HEK293 (cell line): ENCODE data around the gene CHCHD10.

ENCODE experiments used
- CTCF ChIA-PET: fragments of 350-600 bp; formaldehyde crosslinking; extraction: SDS; loops from one replicate; lab custom pipeline; 2021; ENCODE audit warnings: antibody characterized with exemption; lab: Yijun Ruan, JAX
- POLR2A ChIA-PET: fragments of 300-600 bp; formaldehyde crosslinking; extraction: SDS; loops from one replicate; lab custom pipeline; 2020; ENCODE audit warnings: antibody characterized with exemption, inconsistent platforms; lab: Yijun Ruan, JAX
- H3K27ac ChIP-seq: fragments of 200-500 bp; sonication (Bioruptor generic); 2 replicates; pipeline ENCODE4 v1.5.1; 2014; ENCODE audit warnings: low read depth, low read length, control low read depth, inconsistent platforms; ENCODE audit errors: extremely low read depth
- H3K36me3 ChIP-seq, 2 experiments: fragments of 200-500 bp in 1 of 2; sonication (Bioruptor generic) in 1 of 2; 1 replicate in 1 of 2; 2 replicates in 1 of 2; pipeline ENCODE4 v1.5.1; 2014 to 2017; ENCODE audit warnings: inconsistent platforms in 2 of 2, low read length in 2 of 2; ENCODE audit not compliant: control insufficient read depth in 2 of 2, insufficient read depth in 1 of 2
- H3K4me1 ChIP-seq: fragments of 200-500 bp; sonication (Bioruptor generic); 2 replicates; pipeline ENCODE4 v1.5.1; 2014; ENCODE audit warnings: mild to moderate bottlenecking, low read length, inconsistent platforms; ENCODE audit not compliant: control insufficient read depth, insufficient read depth
- H3K4me3 ChIP-seq: 2 replicates; pipeline ENCODE4 v1.5.1; 2011; ENCODE audit warnings: low read depth, mild to moderate bottlenecking, control low read depth, low read length, moderate library complexity
- H3K9me3 ChIP-seq: fragments of 200-500 bp; sonication (Bioruptor generic); 2 replicates; pipeline ENCODE4 v1.5.1; 2014; ENCODE audit warnings: low read depth, low read length, inconsistent platforms; ENCODE audit not compliant: control insufficient read depth, insufficient read depth
- GLI4 ChIP-seq: fragments of 450-650 bp; formaldehyde crosslinking; IDR thresholded peaks from 2 replicates; pipeline ENCODE4 v1.5.1; 2016; ENCODE audit warnings: missing biosample characterization, missing genetic modification characterization
- HOXA7 ChIP-seq: sonication (generic); formaldehyde crosslinking; IDR thresholded peaks from 2 replicates; pipeline ENCODE4 v1.8.1; 2022; ENCODE audit warnings: missing genetic modification reagents, borderline replicate concordance
- IKZF3 ChIP-seq: fragments of 450-650 bp; IDR thresholded peaks from 2 replicates; pipeline ENCODE4 v1.5.0; 2018; ENCODE audit warnings: missing biosample characterization, mild to moderate bottlenecking, missing genetic modification characterization, moderate library complexity
- SCRT1 ChIP-seq: fragments of 450-650 bp; formaldehyde crosslinking; IDR thresholded peaks from 2 replicates; pipeline ENCODE4 v1.5.1; 2016; ENCODE audit warnings: missing biosample characterization, missing genetic modification characterization, borderline replicate concordance
- TRIM28 ChIP-seq: IDR thresholded peaks from 2 replicates; pipeline ENCODE4 v1.6.1; 2011; ENCODE audit warnings: low read length, control low read depth, borderline replicate concordance
- ZBTB1 ChIP-seq: fragments of 450-650 bp; formaldehyde crosslinking; IDR thresholded peaks from 2 replicates; pipeline ENCODE4 v1.5.1; 2016; ENCODE audit warnings: missing biosample characterization, missing genetic modification characterization
- ZBTB7A ChIP-seq: fragments of 450-650 bp; formaldehyde crosslinking; IDR thresholded peaks from 2 replicates; pipeline ENCODE4 v1.5.1; 2016; ENCODE audit warnings: low read depth, missing biosample characterization, missing genetic modification characterization
- ZEB2 ChIP-seq: fragments of 450-650 bp; formaldehyde crosslinking; IDR thresholded peaks from 2 replicates; pipeline ENCODE4 v1.5.1; 2016; ENCODE audit warnings: missing biosample characterization, missing genetic modification characterization
- ZNF138 ChIP-seq: fragments of 450-650 bp; formaldehyde crosslinking; IDR thresholded peaks from 2 replicates; pipeline ENCODE4 v1.5.1; 2016; ENCODE audit warnings: missing biosample characterization, missing genetic modification characterization, borderline replicate concordance
- ZNF274 ChIP-seq, 2 experiments: fragments of 200-500 bp in 1 of 2; fragments of 450-650 bp in 1 of 2; sonication (Bioruptor generic) in 1 of 2; formaldehyde crosslinking in 1 of 2; IDR thresholded peaks; 2 replicates each; pipeline versions ENCODE4 v1.5.1 to v1.6.1; 2014 to 2016; ENCODE audit warnings: borderline replicate concordance in 1 of 2, inconsistent platforms in 1 of 2, low read length in 1 of 2, missing biosample characterization in 1 of 2, missing genetic modification characterization in 1 of 2
- ZNF311 ChIP-seq: fragments of 450-650 bp; formaldehyde crosslinking; IDR thresholded peaks from 2 replicates; pipeline ENCODE4 v1.5.1; 2017; ENCODE audit warnings: missing biosample characterization, missing genetic modification characterization, borderline replicate concordance
- ZNF324 ChIP-seq: fragments of 450-650 bp; formaldehyde crosslinking; IDR thresholded peaks from 2 replicates; pipeline ENCODE4 v1.5.1; 2016; ENCODE audit warnings: missing biosample characterization, missing genetic modification characterization
- ZNF341 ChIP-seq: fragments of 450-650 bp; formaldehyde crosslinking; IDR thresholded peaks from 2 replicates; pipeline ENCODE4; 2016; ENCODE audit warnings: low read depth, missing biosample characterization, missing genetic modification characterization
- ZNF366 ChIP-seq: fragments of 450-650 bp; formaldehyde crosslinking; conservative IDR thresholded peaks from 2 replicates; pipeline ENCODE4 v1.5.1; 2016; ENCODE audit warnings: missing biosample characterization, missing genetic modification characterization
- ZNF37A ChIP-seq: fragments of 450-650 bp; IDR thresholded peaks from 2 replicates; pipeline ENCODE4 v1.5.1; 2018; ENCODE audit warnings: missing biosample characterization, missing genetic modification characterization
- ZNF416 ChIP-seq: fragments of 450-650 bp; formaldehyde crosslinking; IDR thresholded peaks from 2 replicates; pipeline ENCODE4 v1.5.1; 2016; ENCODE audit warnings: missing biosample characterization, missing genetic modification characterization
- ZNF423 ChIP-seq: fragments of 450-650 bp; formaldehyde crosslinking; IDR thresholded peaks from 2 replicates; pipeline ENCODE4 v1.5.1; 2016; ENCODE audit warnings: missing biosample characterization, missing genetic modification characterization
- ZNF521 ChIP-seq: fragments of 450-650 bp; formaldehyde crosslinking; IDR thresholded peaks from 2 replicates; pipeline ENCODE4 v1.5.1; 2017; ENCODE audit warnings: missing biosample characterization, mild to moderate bottlenecking, missing genetic modification characterization
- ZNF530 ChIP-seq: fragments of 450-650 bp; formaldehyde crosslinking; IDR thresholded peaks from 2 replicates; pipeline ENCODE4 v1.5.1; 2016; ENCODE audit warnings: low read depth, missing biosample characterization, missing genetic modification characterization
- ZNF548 ChIP-seq: fragments of 450-650 bp; formaldehyde crosslinking; IDR thresholded peaks from 2 replicates; pipeline ENCODE4 v1.5.1; 2016; ENCODE audit warnings: missing biosample characterization, missing genetic modification characterization
- ZNF558 ChIP-seq: fragments of 450-650 bp; formaldehyde crosslinking; IDR thresholded peaks from 2 replicates; pipeline ENCODE4 v1.5.1; 2016; ENCODE audit warnings: missing biosample characterization, missing genetic modification characterization
- ZNF623 ChIP-seq: fragments of 450-650 bp; formaldehyde crosslinking; IDR thresholded peaks from 2 replicates; pipeline ENCODE4 v1.5.1; 2016; ENCODE audit warnings: missing biosample characterization, missing genetic modification characterization
- ZNF624 ChIP-seq: fragments of 450-650 bp; formaldehyde crosslinking; IDR thresholded peaks from 2 replicates; pipeline ENCODE4 v1.5.1; 2017; ENCODE audit warnings: missing biosample characterization, missing genetic modification characterization
- ZNF629 ChIP-seq: fragments of 450-650 bp; formaldehyde crosslinking; IDR thresholded peaks from 2 replicates; pipeline ENCODE4 v1.5.1; 2017; ENCODE audit warnings: missing biosample characterization, missing genetic modification characterization
- ZNF639 ChIP-seq: fragments of 450-650 bp; formaldehyde crosslinking; IDR thresholded peaks from 2 replicates; pipeline ENCODE4 v1.5.1; 2016; ENCODE audit warnings: missing biosample characterization, missing genetic modification characterization
- ZNF654 ChIP-seq: fragments of 450-650 bp; formaldehyde crosslinking; IDR thresholded peaks from 2 replicates; pipeline ENCODE4 v1.5.1; 2016; ENCODE audit warnings: low read depth, missing biosample characterization, missing genetic modification characterization
- ZNF707 ChIP-seq: fragments of 450-650 bp; formaldehyde crosslinking; IDR thresholded peaks from 2 replicates; pipeline ENCODE4 v1.5.1; 2016; ENCODE audit warnings: missing biosample characterization, missing genetic modification characterization
- ZNF837 ChIP-seq: fragments of 450-650 bp; formaldehyde crosslinking; IDR thresholded peaks from 2 replicates; pipeline ENCODE4 v1.5.1; 2016; ENCODE audit warnings: missing biosample characterization, missing genetic modification characterization
- TF ChIP-seq, protein P1 (sequence below): fragments of 450-650 bp; formaldehyde crosslinking; IDR thresholded peaks from 2 replicates; pipeline ENCODE4 v1.5.1; 2017; ENCODE audit warnings: missing biosample characterization, missing genetic modification characterization
- TF ChIP-seq, protein P2 (sequence below): fragments of 450-650 bp; formaldehyde crosslinking; IDR thresholded peaks from 2 replicates; pipeline ENCODE4 v1.5.1; 2017; ENCODE audit warnings: missing biosample characterization, missing genetic modification characterization

Gene CHCHD10

DNA sequence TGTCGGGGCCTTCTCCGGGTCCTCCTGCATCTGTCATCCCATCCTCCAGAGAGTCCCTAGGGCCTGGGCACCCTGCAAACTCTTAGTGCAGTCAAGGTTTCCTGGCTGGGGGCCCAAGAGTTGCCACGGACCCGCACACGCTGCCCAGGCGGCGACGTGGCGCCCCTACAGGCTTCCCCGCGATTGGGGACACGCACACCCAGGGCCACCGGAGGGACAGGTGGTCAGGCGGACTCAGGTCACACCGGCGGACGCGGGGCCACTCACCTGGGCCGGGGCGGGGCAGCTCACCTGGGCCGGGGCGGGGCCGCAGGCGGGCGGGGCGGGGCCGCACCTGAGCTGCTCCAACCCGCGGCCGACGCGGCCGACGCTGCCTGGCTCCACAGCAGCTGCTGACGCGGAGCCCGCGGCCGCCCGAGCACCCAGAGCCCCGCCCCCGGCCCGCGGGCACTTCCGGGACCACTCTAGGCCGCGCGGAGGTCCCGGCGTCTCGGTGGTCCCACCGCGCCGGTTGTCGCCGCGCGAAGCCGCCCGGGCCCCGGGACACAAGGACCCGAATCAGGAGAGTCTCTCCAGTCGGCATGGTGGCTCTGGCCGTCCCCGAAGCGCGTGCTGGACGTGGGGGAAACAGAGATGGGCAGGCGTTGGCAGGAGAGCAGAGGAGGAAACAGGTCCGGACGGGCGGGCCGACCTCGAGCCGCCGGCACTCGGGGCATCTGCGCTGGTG lies 16.9 kb downstream of the CHCHD10 start, which contains the start of gene ZNF70 (continued):
- TF ChIP-seq, protein P1, sequence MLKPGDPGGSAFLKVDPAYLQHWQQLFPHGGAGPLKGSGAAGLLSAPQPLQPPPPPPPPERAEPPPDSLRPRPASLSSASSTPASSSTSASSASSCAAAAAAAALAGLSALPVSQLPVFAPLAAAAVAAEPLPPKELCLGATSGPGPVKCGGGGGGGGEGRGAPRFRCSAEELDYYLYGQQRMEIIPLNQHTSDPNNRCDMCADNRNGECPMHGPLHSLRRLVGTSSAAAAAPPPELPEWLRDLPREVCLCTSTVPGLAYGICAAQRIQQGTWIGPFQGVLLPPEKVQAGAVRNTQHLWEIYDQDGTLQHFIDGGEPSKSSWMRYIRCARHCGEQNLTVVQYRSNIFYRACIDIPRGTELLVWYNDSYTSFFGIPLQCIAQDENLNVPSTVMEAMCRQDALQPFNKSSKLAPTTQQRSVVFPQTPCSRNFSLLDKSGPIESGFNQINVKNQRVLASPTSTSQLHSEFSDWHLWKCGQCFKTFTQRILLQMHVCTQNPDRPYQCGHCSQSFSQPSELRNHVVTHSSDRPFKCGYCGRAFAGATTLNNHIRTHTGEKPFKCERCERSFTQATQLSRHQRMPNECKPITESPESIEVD (tag by site-specific recombination): no peak
- no peak for TF ChIP-seq GLI4
- no peak for TF ChIP-seq ZNF624
- TF ChIP-seq, protein P2, sequence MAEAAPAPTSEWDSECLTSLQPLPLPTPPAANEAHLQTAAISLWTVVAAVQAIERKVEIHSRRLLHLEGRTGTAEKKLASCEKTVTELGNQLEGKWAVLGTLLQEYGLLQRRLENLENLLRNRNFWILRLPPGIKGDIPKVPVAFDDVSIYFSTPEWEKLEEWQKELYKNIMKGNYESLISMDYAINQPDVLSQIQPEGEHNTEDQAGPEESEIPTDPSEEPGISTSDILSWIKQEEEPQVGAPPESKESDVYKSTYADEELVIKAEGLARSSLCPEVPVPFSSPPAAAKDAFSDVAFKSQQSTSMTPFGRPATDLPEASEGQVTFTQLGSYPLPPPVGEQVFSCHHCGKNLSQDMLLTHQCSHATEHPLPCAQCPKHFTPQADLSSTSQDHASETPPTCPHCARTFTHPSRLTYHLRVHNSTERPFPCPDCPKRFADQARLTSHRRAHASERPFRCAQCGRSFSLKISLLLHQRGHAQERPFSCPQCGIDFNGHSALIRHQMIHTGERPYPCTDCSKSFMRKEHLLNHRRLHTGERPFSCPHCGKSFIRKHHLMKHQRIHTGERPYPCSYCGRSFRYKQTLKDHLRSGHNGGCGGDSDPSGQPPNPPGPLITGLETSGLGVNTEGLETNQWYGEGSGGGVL: no peak
- TF ChIP-seq ZNF423: no peak
- no peak for TF ChIP-seq ZNF837
- no peak for TF ChIP-seq ZNF548 (tag by site-specific recombination)
- no peak for TF ChIP-seq ZNF311 (tag by site-specific recombination)
- TF ChIP-seq ZNF274 (IDR thresholded peaks at IDR 0.05; ENCODE audit: low read length): no peak
- TF ChIP-seq ZNF274 (tag by site-specific recombination; IDR thresholded peaks at IDR 0.05; ENCODE audit: borderline replicate concordance): no peak
- no peak for TF ChIP-seq ZEB2 (tag by site-specific recombination)
- TF ChIP-seq ZNF521 (tag by site-specific recombination): no peak
- no peak for TF ChIP-seq ZNF530 (tag by site-specific recombination)
- TF ChIP-seq ZNF366 (tag by site-specific recombination): no peak
- no peak for TF ChIP-seq ZNF558 (tag by site-specific recombination)

DNA sequence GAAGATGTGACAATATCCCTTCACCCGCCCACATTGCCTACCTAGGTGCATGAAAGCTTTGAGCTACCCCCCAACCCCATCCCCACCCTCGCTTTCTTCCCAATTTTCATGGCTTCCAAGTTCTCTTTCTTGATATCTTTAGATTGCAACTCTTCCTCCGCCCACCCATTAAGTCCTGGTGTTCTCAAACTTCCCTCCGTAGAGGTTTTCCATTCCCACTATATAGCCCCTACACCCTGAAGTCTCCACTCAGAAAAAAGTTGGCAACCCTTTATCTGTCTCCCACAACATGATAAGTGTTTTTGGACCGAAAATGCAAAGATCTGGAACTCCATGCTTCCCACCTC lies 17.4 kb downstream of the CHCHD10 start:
- TF ChIP-seq ZNF629 (tag by site-specific recombination) (no peak), ZNF416 (tag by site-specific recombination) (no peak), TRIM28 (no peak), ZNF654 (tag by site-specific recombination) (no peak), ZBTB7A (tag by site-specific recombination) (no peak), SCRT1 (no peak), ZNF623 (tag by site-specific recombination) (no peak), ZNF138 (tag by site-specific recombination) (no peak), ZNF37A (tag by site-specific recombination) (no peak), ZNF639 (tag by site-specific recombination) (no peak), HOXA7 (CRISPR knock-in tag) (no peak), ZBTB1 (tag by site-specific recombination) (no peak), IKZF3 (tag by site-specific recombination) (no peak), ZNF707 (tag by site-specific recombination) (no peak), ZNF341 (tag by site-specific recombination) (no peak), ZNF324 (no peak)
- Histone ChIP-seq H3K36me3 (peaks cover 0 to 7% of the 10 kb centered on the region in 2 experiments; a peak in 2 of 3 replicates), H3K4me3 (peak overlapping the region; percentile 91), H3K4me1 (peaks cover 9% of the 10 kb centered on the region; the same call in 1 of the 2 replicates), H3K27ac (peak overlapping the region; percentile 98), H3K9me3 (no peaks in the 10 kb centered on the region)
- ChIA-PET POLR2A (interaction anchor here (0.8 to 1.8 kb wide), 9 partner anchors 10 to 107 kb away, joined by 3 to 7 read pairs (median 4); partner anchors contain the start of gene SLC2A11), CTCF (interaction anchor here (0.9 to 1.2 kb wide), 2 partner anchors 99 to 209 kb away, joined by 3 to 4 read pairs; no protein-coding TSS in a partner anchor)
